Activated CD4-positive, alpha-beta T cell treated with anti-CD3 and anti-CD28 coated beads for 24 hours (primary cell): ENCODE data around the gene EML6.

Experiments used
- DNase-seq, 2 donors: peaks; one replicate each; pipeline ENCODE4 v3.0.0-alpha.2; 2020; ENCODE audit warnings: low read depth in 2 of 2

Gene EML6

GRCh38 chr2:54879598-54880332 is 156.3 kb downstream of the EML6 start:
- no peak for DNase-seq

GRCh38 chr2:54880428-54880827 is 157.0 kb downstream of the EML6 start:
- no peak for DNase-seq

GRCh38 chr2:54881759-54882158 is 158.3 kb downstream of the EML6 start:
- DNase-seq, result no peak

- no peak for DNase-seq
Observed at GRCh38 chr2:54885891-54886290, 162.4 kb downstream of the EML6 start.

GRCh38 chr2:54887850-54888545 is 164.5 kb downstream of the EML6 start:
- no peak for DNase-seq

- DNase-seq, result no peak
Observed at GRCh38 chr2:54889053-54889452, 165.6 kb downstream of the EML6 start.

- DNase-seq, result no peak
Observed at GRCh38 chr2:54891909-54892308, 168.4 kb downstream of the EML6 start.

GRCh38 chr2:54894467-54894866 is 171.0 kb downstream of the EML6 start:
- DNase-seq, result no peak

GRCh38 chr2:54895730-54896129 is 172.3 kb downstream of the EML6 start:
- DNase-seq, result no peak

- no peak for DNase-seq
Observed at GRCh38 chr2:54897420-54898310, 174.2 kb downstream of the EML6 start.

GRCh38 chr2:54898456-54899226 is 175.2 kb downstream of the EML6 start:
- DNase-seq, result no peak

GRCh38 chr2:54899576-54900200 is 176.2 kb downstream of the EML6 start:
- DNase-seq, result no peak

- no peak for DNase-seq
Observed at GRCh38 chr2:54901224-54901986, 177.9 kb downstream of the EML6 start.

GRCh38 chr2:54902763-54903162 is 179.3 kb downstream of the EML6 start:
- DNase-seq, result no peak

- DNase-seq, result peak; percentile 38 to 43
Observed at GRCh38 chr2:54903736-54904554, 180.5 kb downstream of the EML6 start.

- no peak for DNase-seq
Observed at GRCh38 chr2:54904836-54905235, 181.4 kb downstream of the EML6 start.

GRCh38 chr2:54906716-54907115 is 183.3 kb downstream of the EML6 start:
- no peak for DNase-seq

GRCh38 chr2:54907663-54908062 is 184.2 kb downstream of the EML6 start:
- no peak for DNase-seq

- no peak for DNase-seq
Observed at GRCh38 chr2:54908591-54908990, 185.1 kb downstream of the EML6 start.

- DNase-seq, result no peak
Observed at GRCh38 chr2:54909001-54909400, 185.5 kb downstream of the EML6 start.
